NT2/D1 (cell line): Measurements from ENCODE around the gene MNX1.

ENCODE experiments used
- DNase-seq: peaks from one replicate; pipeline ENCODE4 v3.0.0-alpha.2; 2011; ENCODE audit warnings: low read depth, low spot score
- H3K27me3 ChIP-seq: 2 replicates; pipeline ENCODE4 v1.6.0; 2011; ENCODE audit warnings: mild to moderate bottlenecking; ENCODE audit not compliant: insufficient read length, insufficient read depth
- H3K36me3 ChIP-seq: 2 replicates; pipeline ENCODE4 v1.6.1; 2011; ENCODE audit warnings: mild to moderate bottlenecking, low read length, mixed read lengths; ENCODE audit not compliant: insufficient read depth, insufficient read length
- H3K4me1 ChIP-seq: 2 replicates; pipeline ENCODE4 v1.5.1; 2011; ENCODE audit not compliant: insufficient read depth, insufficient read length
- H3K4me3 ChIP-seq: 2 replicates; pipeline ENCODE4 v1.5.1; 2011; ENCODE audit warnings: low read depth; ENCODE audit not compliant: insufficient read length
- H3K9ac ChIP-seq: 2 replicates; pipeline ENCODE4 v1.6.0; 2011; ENCODE audit warnings: low read depth; ENCODE audit not compliant: insufficient read length
- H3K9me3 ChIP-seq: 2 replicates; pipeline ENCODE4 v1.5.1; 2011; ENCODE audit warnings: mild to moderate bottlenecking, low read length; ENCODE audit not compliant: insufficient read depth
- SUZ12 ChIP-seq: IDR thresholded peaks from 2 replicates; pipeline ENCODE4 v1.6.1; 2011; ENCODE audit not compliant: insufficient read length, insufficient read depth; ENCODE audit errors: extremely low read depth
- YY1 ChIP-seq: IDR thresholded peaks from 2 replicates; pipeline ENCODE4 v1.6.1; 2011; ENCODE audit not compliant: insufficient read length, insufficient read depth
- ZNF274 ChIP-seq: IDR thresholded peaks from 2 replicates; pipeline ENCODE4 v1.6.1; 2011; ENCODE audit warnings: mild to moderate bottlenecking, low read depth, low read length

MNX1 gene

GRCh38 chr7:156964971-156965370 lies 45.5 kb downstream of the MNX1 start:
- Histone ChIP-seq H3K4me3 (no peak overlapping the region), H3K9ac (no peak overlapping the region), H3K27me3 (no peaks in the 10 kb centered on the region), H3K36me3 (peaks cover 92% of the 10 kb centered on the region), H3K9me3 (no peaks in the 10 kb centered on the region), H3K4me1 (no peaks in the 10 kb centered on the region)
- no peak for DNase-seq
- TF ChIP-seq ZNF274 (no peak), YY1 (no peak), SUZ12 (no peak)

GRCh38 chr7:156963472-156963871 lies 47.0 kb downstream of the MNX1 start:
- no peak overlapping the region for H3K9ac ChIP-seq
- no peaks in the 10 kb centered on the region for H3K4me1 ChIP-seq
- TF ChIP-seq YY1 = no peak
- TF ChIP-seq SUZ12 = no peak
- TF ChIP-seq ZNF274 = no peak
- H3K27me3 ChIP-seq = no peaks in the 10 kb centered on the region
- H3K9me3 ChIP-seq = no peaks in the 10 kb centered on the region
- peaks cover 92% of the 10 kb centered on the region for H3K36me3 ChIP-seq
- DNase-seq = no peak
- H3K4me3 ChIP-seq = no peak overlapping the region

GRCh38 chr7:156962897-156963296 lies 47.6 kb downstream of the MNX1 start:
- TF ChIP-seq SUZ12 (no peak), YY1 (no peak), ZNF274 (no peak)
- H3K4me3 ChIP-seq = no peak overlapping the region
- DNase-seq = no peak
- no peaks in the 10 kb centered on the region for H3K4me1 ChIP-seq
- H3K36me3 ChIP-seq = peaks cover 93% of the 10 kb centered on the region
- H3K9ac ChIP-seq = no peak overlapping the region
- H3K9me3 ChIP-seq = no peaks in the 10 kb centered on the region
- H3K27me3 ChIP-seq = no peaks in the 10 kb centered on the region

GRCh38 chr7:156962145-156962544 lies 48.3 kb downstream of the MNX1 start:
- no peaks in the 10 kb centered on the region for H3K27me3 ChIP-seq
- no peak for DNase-seq
- no peak overlapping the region for H3K4me3 ChIP-seq
- H3K9ac ChIP-seq = no peak overlapping the region
- no peaks in the 10 kb centered on the region for H3K4me1 ChIP-seq
- peaks cover 92% of the 10 kb centered on the region for H3K36me3 ChIP-seq
- TF ChIP-seq YY1 = no peak
- TF ChIP-seq SUZ12 = no peak
- no peak for TF ChIP-seq ZNF274
- no peaks in the 10 kb centered on the region for H3K9me3 ChIP-seq

GRCh38 chr7:156956727-156957126 lies 53.7 kb downstream of the MNX1 start:
- H3K9me3 ChIP-seq = no peaks in the 10 kb centered on the region
- peaks cover 87% of the 10 kb centered on the region for H3K36me3 ChIP-seq
- no peak for DNase-seq

GRCh38 chr7:156954941-156955340 lies 55.5 kb downstream of the MNX1 start:
- Histone ChIP-seq H3K4me1 (no peaks in the 10 kb centered on the region), H3K36me3 (peaks cover 79% of the 10 kb centered on the region), H3K9me3 (no peaks in the 10 kb centered on the region), H3K9ac (no peak overlapping the region), H3K27me3 (no peaks in the 10 kb centered on the region), H3K4me3 (no peak overlapping the region)
- no peak for DNase-seq
- no peak for TF ChIP-seq ZNF274
- TF ChIP-seq SUZ12 = no peak
- no peak for TF ChIP-seq YY1

More at GRCh38 chr7:156956727-156957126, 53.7 kb downstream of the MNX1 start:
- no peak for TF ChIP-seq SUZ12
- TF ChIP-seq YY1 = no peak
- TF ChIP-seq ZNF274 = no peak
- Histone ChIP-seq H3K4me1 (no peaks in the 10 kb centered on the region), H3K4me3 (no peak overlapping the region), H3K9ac (no peak overlapping the region), H3K27me3 (no peaks in the 10 kb centered on the region)
